Islet of Langerhans (tissue), 1 donor: ENCODE measurements around the gene HEMGN.
"Not testable (repeated sequence)": the region's sequence is repeated elsewhere in the genome, so short reads cannot be mapped to it uniquely, and the experiment has no call there.

Experiments used
- FAIRE-seq: peaks from one replicate; lab custom pipeline; 2011; peaks lifted over from hg19 to GRCh38; lab: Jason Lieb, UNC

Gene HEMGN, protein sequence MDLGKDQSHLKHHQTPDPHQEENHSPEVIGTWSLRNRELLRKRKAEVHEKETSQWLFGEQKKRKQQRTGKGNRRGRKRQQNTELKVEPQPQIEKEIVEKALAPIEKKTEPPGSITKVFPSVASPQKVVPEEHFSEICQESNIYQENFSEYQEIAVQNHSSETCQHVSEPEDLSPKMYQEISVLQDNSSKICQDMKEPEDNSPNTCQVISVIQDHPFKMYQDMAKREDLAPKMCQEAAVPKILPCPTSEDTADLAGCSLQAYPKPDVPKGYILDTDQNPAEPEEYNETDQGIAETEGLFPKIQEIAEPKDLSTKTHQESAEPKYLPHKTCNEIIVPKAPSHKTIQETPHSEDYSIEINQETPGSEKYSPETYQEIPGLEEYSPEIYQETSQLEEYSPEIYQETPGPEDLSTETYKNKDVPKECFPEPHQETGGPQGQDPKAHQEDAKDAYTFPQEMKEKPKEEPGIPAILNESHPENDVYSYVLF

DNA sequence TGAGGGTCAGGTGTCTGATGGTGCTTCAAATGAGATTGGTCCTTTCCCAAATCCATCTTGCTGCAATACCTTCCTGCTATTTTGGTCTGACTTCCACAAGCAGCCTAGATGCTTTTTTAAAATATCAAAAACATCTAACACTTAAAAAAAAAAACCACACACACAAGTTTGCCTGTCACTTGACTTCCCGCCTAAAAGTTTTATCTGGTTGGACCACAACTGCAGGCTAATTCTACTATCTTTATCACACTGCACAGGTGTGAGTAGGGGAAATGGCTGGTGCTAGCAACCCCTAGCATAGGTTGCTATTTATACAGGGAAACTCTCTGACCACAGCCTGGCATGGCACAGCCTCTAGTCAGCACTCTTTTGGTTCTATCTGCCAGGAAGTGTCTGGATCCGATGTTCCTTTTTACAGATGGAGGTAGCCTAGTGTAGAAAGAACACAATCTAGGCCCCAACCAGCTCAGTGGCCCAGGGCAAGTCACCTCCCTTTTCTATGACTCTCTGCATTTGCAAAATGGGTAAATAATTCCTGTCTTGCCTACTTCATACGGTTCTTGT is at the start of gene HEMGN:
HEMGN (minus strand) TSS at position 92 of the 564 bp plus-strand sequence; CDS start at position 56, 36 bp downstream.
- no peak for FAIRE-seq

DNA sequence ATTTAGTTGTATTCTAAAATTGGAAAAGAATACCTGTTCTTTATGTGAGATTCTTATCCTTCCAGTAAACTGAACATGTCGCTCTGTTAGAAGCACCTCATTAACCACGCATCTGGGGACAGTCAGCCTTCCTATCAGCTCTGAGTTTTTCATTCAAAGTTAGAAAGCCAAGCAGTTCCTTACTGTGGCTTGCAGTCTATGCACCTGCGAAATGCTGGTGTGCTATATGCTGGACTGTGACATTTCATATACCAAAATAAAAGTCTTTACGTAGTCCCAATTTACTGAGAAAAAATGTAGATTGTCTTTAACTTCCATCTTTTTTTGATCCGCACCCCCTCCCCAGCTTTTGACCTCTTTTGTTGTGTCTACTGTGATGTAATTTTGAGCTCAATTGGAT is 49.5 kb upstream of the HEMGN start:
- no peak for FAIRE-seq

- no peak for FAIRE-seq
Measured at GRCh38 chr9:97985058-97985861, 47.3 kb upstream of the HEMGN start.

GRCh38 chr9:97984188-97985057 is 46.5 kb upstream of the HEMGN start:
- no peak for FAIRE-seq

- FAIRE-seq, result no peak
Measured at GRCh38 chr9:97983589-97984187, 45.7 kb upstream of the HEMGN start.

DNA sequence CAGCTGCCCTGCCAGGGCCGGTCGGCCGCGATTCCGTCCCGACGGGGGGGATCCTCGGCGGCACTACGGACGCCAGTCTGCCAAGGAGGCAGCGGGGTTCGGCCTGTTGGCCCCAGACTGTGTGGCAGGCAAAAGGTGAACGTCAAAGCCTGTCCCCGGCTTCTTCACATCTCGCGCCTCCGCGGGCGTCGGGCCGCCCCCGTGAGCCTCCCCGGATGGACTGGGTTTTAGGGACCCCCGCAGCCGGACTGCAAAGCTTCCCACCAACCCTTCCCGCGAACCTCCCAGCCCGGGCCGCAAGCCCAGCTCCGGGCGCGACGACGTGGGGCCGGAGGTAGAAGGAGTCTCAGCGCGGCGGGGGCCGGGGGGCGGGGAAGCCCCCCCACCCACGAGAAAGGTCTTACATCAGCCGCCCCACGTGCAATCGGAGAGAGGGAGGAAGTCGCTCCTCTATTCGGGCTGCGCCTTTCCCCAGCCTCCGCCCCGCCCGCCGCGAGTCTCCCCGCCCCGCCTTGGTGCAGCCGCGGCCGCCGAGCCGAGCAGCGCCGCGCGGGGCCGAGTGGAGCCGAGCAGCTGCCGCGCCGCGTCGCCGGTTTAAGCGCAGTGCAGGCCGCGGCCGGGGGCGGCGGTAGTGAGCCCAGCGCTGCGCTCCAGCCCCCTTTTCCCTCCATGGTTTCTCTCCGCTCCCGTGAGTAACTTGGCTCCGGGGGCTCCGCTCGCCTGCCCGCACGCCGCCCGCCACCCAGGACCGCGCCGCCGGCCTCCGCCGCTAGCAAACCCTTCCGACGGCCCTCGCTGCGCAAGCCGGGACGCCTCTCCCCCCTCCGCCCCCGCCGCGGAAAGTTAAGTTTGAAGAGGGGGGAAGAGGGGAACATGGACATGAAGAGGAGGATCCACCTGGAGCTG is 45.0 kb upstream of the HEMGN start, which contains the start of gene ANP32B:
ANP32B (plus strand) TSS at position 659 of the 906 bp plus-strand sequence; CDS start at position 874, 215 bp downstream.
- no peak for FAIRE-seq

- FAIRE-seq, result no peak
Measured at GRCh38 chr9:97981846-97982682, 44.1 kb upstream of the HEMGN start.

DNA sequence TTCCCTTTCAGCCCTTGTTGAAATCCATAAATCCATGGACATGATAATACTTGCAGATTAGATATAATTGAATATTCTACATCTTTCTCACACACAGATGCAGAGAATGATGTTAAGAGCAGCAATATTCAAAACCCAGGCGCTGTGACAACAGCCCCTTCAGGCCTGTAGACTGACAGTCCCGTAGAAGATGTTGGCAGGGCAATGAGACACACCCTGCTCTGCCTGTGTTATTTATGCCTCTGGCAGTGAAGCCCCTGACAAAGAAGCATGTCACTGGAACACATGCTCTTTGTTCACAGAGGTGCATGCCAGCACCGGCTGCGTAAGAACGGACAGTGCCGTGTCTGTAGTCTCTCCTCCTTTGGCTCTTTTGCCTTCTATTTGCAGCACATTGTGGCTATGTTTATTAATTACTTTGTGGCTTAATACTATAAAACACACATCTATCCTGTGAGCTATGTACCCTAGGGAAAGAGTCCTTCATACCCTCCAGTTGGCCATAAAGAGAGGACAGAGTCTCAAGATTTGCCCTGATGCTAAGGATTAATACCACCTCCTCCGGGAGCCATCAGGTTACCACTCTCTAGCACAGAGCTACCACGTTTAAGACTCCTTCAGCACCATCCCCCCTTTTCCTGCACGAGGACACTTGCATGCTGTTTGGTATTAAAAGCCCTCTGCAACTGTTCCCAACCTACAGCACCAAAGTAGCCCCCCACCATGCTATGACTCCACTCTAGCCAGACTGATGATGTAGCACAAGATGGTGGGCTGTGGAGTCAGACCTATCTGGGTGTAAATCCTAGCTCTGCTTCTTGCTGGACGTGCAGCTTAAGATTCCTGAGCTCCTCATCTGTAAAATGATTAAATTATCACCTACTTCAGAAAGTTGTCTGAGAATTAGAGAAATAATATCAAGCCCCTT is 43.2 kb upstream of the HEMGN start:
- no peak for FAIRE-seq

DNA sequence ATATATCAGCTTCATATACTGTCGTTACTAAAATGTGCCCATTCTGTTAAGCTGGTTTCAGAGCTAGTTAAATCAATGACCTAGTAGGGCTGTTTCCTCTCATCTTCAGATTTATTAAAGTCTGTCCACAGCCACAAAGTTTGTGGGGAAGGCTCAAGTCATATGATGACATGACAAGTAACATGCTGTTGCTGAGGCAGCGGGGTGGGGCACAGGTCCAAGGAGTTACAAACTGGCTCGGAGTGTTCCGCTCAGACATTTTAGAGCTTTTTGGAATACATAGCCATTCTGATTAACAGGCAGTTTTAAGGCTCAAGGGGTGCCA is 42.5 kb upstream of the HEMGN start:
- no peak for FAIRE-seq

GRCh38 chr9:97979788-97980478 is 42.0 kb upstream of the HEMGN start:
- no peak for FAIRE-seq

DNA sequence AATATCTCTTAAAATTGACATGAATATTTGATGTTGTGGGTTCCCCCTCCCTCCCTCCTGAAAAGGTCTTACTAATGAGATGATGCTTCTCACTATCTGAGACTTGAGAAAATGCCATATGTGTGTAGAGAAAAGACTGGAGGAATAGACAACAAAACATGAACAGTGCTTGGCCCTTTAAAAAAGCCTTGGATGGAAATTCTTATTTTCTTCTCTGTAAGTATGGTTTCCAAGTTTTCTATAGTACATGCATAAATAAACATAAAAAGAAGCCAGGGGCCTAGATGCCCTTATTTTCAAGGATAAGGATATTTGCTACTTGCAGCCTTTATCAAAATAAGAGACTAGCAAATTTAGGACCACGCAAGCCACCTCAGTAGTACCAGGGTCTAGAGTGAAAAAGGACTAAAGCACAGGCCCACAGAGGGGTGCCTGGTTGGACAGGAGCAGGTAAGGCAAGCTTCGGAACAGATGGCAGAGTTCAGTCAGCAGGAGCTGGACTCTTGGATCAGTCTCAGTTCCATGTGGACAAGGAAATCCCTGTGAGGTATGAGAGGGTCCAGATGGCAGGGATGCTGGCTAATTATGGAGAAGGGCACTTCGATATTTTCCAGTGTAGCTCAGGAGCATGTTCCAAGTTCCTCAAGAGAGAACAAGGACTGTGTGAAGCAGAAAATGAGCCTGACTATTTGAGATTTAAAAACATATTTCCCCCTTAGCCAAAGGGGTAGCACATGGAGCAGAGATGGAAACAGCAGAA is 40.6 kb upstream of the HEMGN start:
- FAIRE-seq, result no peak

DNA sequence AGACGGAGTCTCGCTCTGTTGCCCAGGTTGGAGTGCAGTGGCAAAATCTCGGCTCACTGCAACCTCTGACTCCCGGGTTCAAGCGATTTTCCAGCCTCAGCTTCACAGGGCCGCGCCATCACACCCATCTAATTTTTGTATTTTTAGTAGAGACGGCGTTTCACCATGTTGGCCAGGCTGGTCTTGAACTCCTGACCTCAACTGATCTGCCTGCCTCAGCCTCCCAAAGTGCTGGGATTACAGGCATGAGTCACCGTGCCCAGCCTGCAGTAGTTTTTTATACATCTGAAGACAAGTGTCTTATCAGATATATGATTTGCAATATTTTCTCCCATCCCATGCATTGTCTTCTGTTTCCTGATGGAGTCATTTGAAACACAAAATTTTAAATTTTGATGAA is 38.7 kb upstream of the HEMGN start:
- not testable (repeated sequence) for FAIRE-seq

- FAIRE-seq, result no peak
Measured at GRCh38 chr9:97975376-97975775, 37.4 kb upstream of the HEMGN start.

DNA sequence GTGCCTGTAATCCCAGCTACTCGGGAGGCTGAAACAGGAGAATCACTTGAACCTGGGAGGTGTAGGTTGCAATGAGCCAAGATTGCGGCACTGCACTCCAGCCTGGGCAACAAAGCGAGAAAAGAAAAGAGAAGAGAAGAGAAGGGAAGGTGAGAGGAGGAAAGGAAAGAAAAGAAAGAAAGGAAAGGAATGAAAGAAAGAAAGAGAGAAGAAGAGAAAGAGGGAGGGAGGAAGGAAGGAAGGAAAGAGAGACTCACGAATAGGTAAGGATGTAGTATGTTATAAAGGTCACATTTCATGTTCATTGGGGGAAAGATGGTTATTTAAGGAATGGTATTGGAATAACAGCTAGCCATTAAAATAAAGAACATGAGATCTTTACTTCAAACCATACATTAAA is 34.8 kb upstream of the HEMGN start:
- FAIRE-seq, result no peak

DNA sequence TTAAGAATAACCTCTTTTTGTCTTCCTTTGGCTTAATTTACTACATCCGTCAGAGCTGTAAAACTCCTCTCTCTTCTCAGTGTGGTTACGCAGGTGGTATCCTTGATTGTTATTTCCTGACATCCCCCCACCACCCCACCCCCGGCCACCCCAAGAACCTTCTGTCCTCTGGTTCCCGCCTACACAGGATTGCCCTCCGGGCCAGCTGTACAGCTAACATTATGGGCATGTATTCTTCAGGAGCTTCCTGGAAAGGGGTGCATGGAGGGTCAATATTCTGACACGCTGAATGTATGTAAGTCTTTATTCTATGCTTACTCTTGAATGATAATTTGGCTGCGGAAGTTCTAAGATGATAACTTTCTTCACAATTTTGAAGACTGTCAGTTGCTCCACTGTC is 32.2 kb upstream of the HEMGN start:
- FAIRE-seq, result no peak

DNA sequence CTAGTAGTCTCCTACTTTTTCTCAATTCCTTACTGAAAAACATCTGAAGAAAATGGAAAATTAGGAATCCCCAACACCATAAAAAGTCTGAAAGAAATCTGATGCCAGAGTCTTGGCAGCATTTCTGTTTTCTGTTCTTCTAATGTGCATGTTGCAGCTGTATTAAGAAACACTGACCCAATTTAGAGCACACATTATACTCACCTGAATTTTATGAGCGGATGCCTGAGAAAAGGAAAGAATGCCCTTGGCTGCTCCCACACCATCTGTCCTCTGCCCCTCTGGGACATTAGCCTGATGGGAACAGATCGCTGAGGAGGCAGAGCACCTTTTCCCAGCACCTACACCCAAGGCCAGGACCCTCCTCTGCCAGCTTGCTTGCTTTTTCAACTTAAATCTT is 31.0 kb upstream of the HEMGN start:
- FAIRE-seq, result no peak

- FAIRE-seq, result no peak
Measured at GRCh38 chr9:97966493-97966892, 28.5 kb upstream of the HEMGN start.
